G401.6 (cell line): ENCODE results near the gene SPSB3.

Experiments
- FAIRE-seq: peaks from 2 replicates; lab custom pipeline; 2012; peaks lifted over from hg19 to GRCh38; lab: Jason Lieb, UNC

Gene SPSB3

GRCh38 chr16:1774448-1774780 lies 8.0 kb downstream of the SPSB3 start:
- no peak for FAIRE-seq

GRCh38 chr16:1773703-1774447 lies 8.5 kb downstream of the SPSB3 start:
- FAIRE-seq = no peak

- FAIRE-seq = no peak
Measured at GRCh38 chr16:1772908-1773702, 9.3 kb downstream of the SPSB3 start, which contains the start of gene MRPS34. Gene MRPS34, minus strand, starts transcription at chr16:1773134. Its CDS starts 15 bp downstream, at chr16:1773119.

- no peak for FAIRE-seq
Measured at GRCh38 chr16:1772362-1772907, 9.9 kb downstream of the SPSB3 start, which contains the start of gene EME2. Gene EME2, plus strand, starts transcription at chr16:1772810. Its CDS starts 418 bp downstream, at chr16:1773228.

GRCh38 chr16:1771864-1772361 lies 10.5 kb downstream of the SPSB3 start:
- FAIRE-seq = no peak

- FAIRE-seq = no peak
Measured at GRCh38 chr16:1771188-1771863, 11.0 kb downstream of the SPSB3 start, which contains the start of gene NME3. Gene NME3, minus strand, starts transcription at chr16:1771543. Its CDS starts 9 bp downstream, at chr16:1771534.

- no peak for FAIRE-seq
Measured at GRCh38 chr16:1770328-1771187, 11.8 kb downstream of the SPSB3 start.

GRCh38 chr16:1769402-1770300 lies 12.7 kb downstream of the SPSB3 start:
- FAIRE-seq = no peak

- no peak for FAIRE-seq
Measured at GRCh38 chr16:1768767-1769401, 13.5 kb downstream of the SPSB3 start.

GRCh38 chr16:1768061-1768766 lies 14.2 kb downstream of the SPSB3 start:
- FAIRE-seq = no peak

- FAIRE-seq = no peak
Measured at GRCh38 chr16:1767116-1767994, 15.0 kb downstream of the SPSB3 start.

GRCh38 chr16:1766701-1767100 lies 15.7 kb downstream of the SPSB3 start:
- FAIRE-seq = no peak

GRCh38 chr16:1766231-1766630 lies 16.1 kb downstream of the SPSB3 start:
- no peak for FAIRE-seq

- no peak for FAIRE-seq
Measured at GRCh38 chr16:1765826-1766225, 16.5 kb downstream of the SPSB3 start.

GRCh38 chr16:1764971-1765370 lies 17.4 kb downstream of the SPSB3 start:
- no peak for FAIRE-seq

GRCh38 chr16:1763521-1764511 lies 18.6 kb downstream of the SPSB3 start:
- no peak for FAIRE-seq
